ACC112 (cell line): ENCODE data around the gene TBC1D14.

Source experiments
- H2AFZ ChIP-seq: fragments of 200-600 bp; sonication (generic); one replicate; pipeline ENCODE4 v1.6.0; 2017; ENCODE audit warnings: antibody characterized with exemption, low read length; ENCODE audit not compliant: unreplicated experiment
- H3K27ac ChIP-seq: fragments of 200-600 bp; sonication (generic); 2 replicates; pipeline ENCODE4 v1.5.1; 2014; ENCODE audit warnings: low read depth, mild to moderate bottlenecking, antibody characterized with exemption, low read length, moderate library complexity
- H3K27me3 ChIP-seq: fragments of 200-600 bp; sonication (generic); 2 replicates; pipeline ENCODE4 v1.6.1; 2014; ENCODE audit warnings: mild to moderate bottlenecking, antibody characterized with exemption, low read length, moderate library complexity, mixed read lengths; ENCODE audit not compliant: insufficient read depth
- H3K36me3 ChIP-seq: fragments of 200-600 bp; sonication (generic); 2 replicates; pipeline ENCODE4 v1.6.1; 2016; ENCODE audit warnings: mild to moderate bottlenecking, antibody characterized with exemption, low read length, moderate library complexity, mixed read lengths; ENCODE audit not compliant: insufficient read depth
- H3K4me1 ChIP-seq: fragments of 200-600 bp; sonication (generic); one replicate; pipeline ENCODE4 v1.6.1; 2016; ENCODE audit warnings: low read length, mixed read lengths; ENCODE audit not compliant: insufficient read depth, unreplicated experiment, control insufficient read depth
- H3K4me3 ChIP-seq: fragments of 200-600 bp; sonication (generic); 2 replicates; pipeline ENCODE4 v1.5.1; 2014; ENCODE audit warnings: mild to moderate bottlenecking, low read depth, low read length
- H3K79me2 ChIP-seq: fragments of 200-600 bp; sonication (generic); one replicate; pipeline ENCODE4 v1.6.0; 2016; ENCODE audit warnings: low read length; ENCODE audit not compliant: control insufficient read depth, unreplicated experiment, insufficient read depth

TBC1D14 gene

DNA sequence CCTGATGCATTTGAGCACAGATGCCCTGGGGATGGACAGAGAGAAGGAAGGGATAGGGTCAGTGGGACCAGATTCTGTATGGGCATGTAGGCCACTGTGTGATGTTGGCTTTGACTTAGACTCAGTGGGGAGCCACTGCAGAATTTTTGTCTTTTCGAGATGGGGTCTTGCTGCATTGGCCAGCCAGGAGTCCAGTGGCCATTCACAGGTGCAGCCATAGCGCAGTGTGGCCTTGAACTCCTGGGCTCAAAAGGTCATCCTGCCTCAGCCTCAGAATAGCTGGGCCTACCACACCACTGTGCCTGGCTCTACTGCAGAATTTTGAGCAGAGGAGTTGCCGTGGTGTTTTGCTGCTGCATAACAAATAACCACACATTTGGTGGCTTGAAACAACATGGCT, 22.8 kb downstream of the TBC1D14 start:
- H3K27ac ChIP-seq, result no peak overlapping the region
- H3K79me2 ChIP-seq, result peaks cover 2% of the 10 kb centered on the region
- H3K4me3 ChIP-seq, result no peak overlapping the region
- H3K4me1 ChIP-seq, result no peaks in the 10 kb centered on the region
- no peaks in the 10 kb centered on the region for H3K27me3 ChIP-seq
- H2AFZ ChIP-seq, result no peak overlapping the region
- H3K36me3 ChIP-seq, result no peaks in the 10 kb centered on the region

GRCh38 chr4:6932918-6933317, 23.3 kb downstream of the TBC1D14 start:
- Histone ChIP-seq H2AFZ (no peak overlapping the region), H3K4me1 (no peaks in the 10 kb centered on the region), H3K4me3 (no peak overlapping the region), H3K36me3 (no peaks in the 10 kb centered on the region), H3K79me2 (no peaks in the 10 kb centered on the region), H3K27me3 (no peaks in the 10 kb centered on the region), H3K27ac (no peak overlapping the region)

GRCh38 chr4:6933691-6934430, 24.2 kb downstream of the TBC1D14 start:
- Histone ChIP-seq H2AFZ (no peak overlapping the region), H3K4me1 (no peaks in the 10 kb centered on the region), H3K27ac (no peak overlapping the region), H3K36me3 (no peaks in the 10 kb centered on the region), H3K4me3 (no peak overlapping the region), H3K79me2 (no peaks in the 10 kb centered on the region), H3K27me3 (no peaks in the 10 kb centered on the region)

- Histone ChIP-seq H3K36me3 (no peaks in the 10 kb centered on the region), H3K79me2 (no peaks in the 10 kb centered on the region), H3K4me1 (no peaks in the 10 kb centered on the region), H2AFZ (no peak overlapping the region), H3K4me3 (no peak overlapping the region), H3K27ac (no peak overlapping the region), H3K27me3 (no peaks in the 10 kb centered on the region)
These were observed 26.3 kb downstream of the TBC1D14 start for GRCh38 chr4:6935965-6936364.

DNA sequence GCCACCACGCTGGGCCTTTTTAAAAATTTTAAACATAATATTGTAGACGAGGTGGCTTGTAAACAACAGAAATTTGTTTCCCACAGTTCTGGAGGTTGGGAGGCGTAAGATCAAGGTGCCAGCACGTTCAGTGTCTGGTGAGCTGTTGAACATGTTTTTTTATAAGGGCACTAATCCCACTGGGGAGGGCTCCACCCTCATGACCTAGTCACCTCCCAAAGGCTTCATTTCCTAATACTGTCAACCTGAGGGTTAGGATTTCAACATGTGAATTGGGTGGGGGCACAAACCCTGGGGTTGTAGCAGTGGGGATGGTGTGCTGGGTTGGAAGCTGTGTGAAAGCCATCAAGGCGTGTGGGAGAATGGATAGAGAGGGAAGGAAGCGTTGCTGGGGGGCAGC, 27.6 kb downstream of the TBC1D14 start:
- H3K4me1 ChIP-seq, result peaks cover 7% of the 10 kb centered on the region

DNA sequence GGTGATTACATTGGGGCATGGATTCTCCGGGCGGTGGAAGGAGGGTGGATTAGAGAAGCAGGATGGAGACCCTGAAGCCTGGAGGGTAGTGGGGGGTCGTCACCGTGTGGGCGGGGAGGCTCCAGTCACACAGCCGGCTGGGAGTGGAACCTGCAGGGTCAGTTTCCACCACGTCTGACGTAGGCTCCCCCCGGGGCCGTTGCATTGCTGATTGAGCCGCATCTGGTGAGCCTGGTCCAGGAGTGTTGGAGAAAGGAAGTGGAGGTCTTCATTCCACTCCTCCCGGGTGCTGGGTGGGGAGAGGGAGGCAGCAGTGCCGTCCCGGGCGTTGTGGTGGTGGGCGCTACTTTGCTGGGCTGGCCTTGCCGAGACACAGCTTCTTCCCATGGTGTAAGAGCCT, 28.1 kb downstream of the TBC1D14 start:
- Histone ChIP-seq H3K27me3 (no peaks in the 10 kb centered on the region), H3K4me3 (no peak overlapping the region), H3K36me3 (no peaks in the 10 kb centered on the region), H3K4me1 (peaks cover 11% of the 10 kb centered on the region), H3K27ac (no peak overlapping the region), H3K79me2 (no peaks in the 10 kb centered on the region), H2AFZ (no peak overlapping the region)

More for the DNA sequence above, 27.6 kb downstream of the TBC1D14 start:
- no peaks in the 10 kb centered on the region for H3K27me3 ChIP-seq
- H3K27ac ChIP-seq, result no peak overlapping the region
- no peak overlapping the region for H3K4me3 ChIP-seq
- H2AFZ ChIP-seq, result no peak overlapping the region
- H3K79me2 ChIP-seq, result no peaks in the 10 kb centered on the region
- no peaks in the 10 kb centered on the region for H3K36me3 ChIP-seq

- Histone ChIP-seq H3K27ac (no peak overlapping the region), H3K4me3 (no peak overlapping the region)
These were observed 28.6 kb downstream of the TBC1D14 start for GRCh38 chr4:6938237-6938636.

GRCh38 chr4:6938647-6939271, 29.1 kb downstream of the TBC1D14 start:
- Histone ChIP-seq H3K36me3 (no peaks in the 10 kb centered on the region), H3K79me2 (peaks cover 4% of the 10 kb centered on the region), H3K27ac (no peak overlapping the region)

More at GRCh38 chr4:6938237-6938636, 28.6 kb downstream of the TBC1D14 start:
- H2AFZ ChIP-seq, result no peak overlapping the region
- H3K36me3 ChIP-seq, result no peaks in the 10 kb centered on the region
- H3K79me2 ChIP-seq, result peaks cover 2% of the 10 kb centered on the region
- H3K27me3 ChIP-seq, result no peaks in the 10 kb centered on the region
- peaks cover 16% of the 10 kb centered on the region for H3K4me1 ChIP-seq

GRCh38 chr4:6939761-6940743, 30.4 kb downstream of the TBC1D14 start:
- peaks cover 4% of the 10 kb centered on the region for H3K79me2 ChIP-seq
- H3K27ac ChIP-seq, result no peak overlapping the region
- no peak overlapping the region for H3K4me3 ChIP-seq
- no peak overlapping the region for H2AFZ ChIP-seq
- H3K36me3 ChIP-seq, result no peaks in the 10 kb centered on the region
- no peaks in the 10 kb centered on the region for H3K27me3 ChIP-seq
- H3K4me1 ChIP-seq, result peaks cover 17% of the 10 kb centered on the region

More at GRCh38 chr4:6938647-6939271, 29.1 kb downstream of the TBC1D14 start:
- Histone ChIP-seq H2AFZ (no peak overlapping the region), H3K4me3 (no peak overlapping the region), H3K4me1 (peaks cover 17% of the 10 kb centered on the region), H3K27me3 (no peaks in the 10 kb centered on the region)

DNA sequence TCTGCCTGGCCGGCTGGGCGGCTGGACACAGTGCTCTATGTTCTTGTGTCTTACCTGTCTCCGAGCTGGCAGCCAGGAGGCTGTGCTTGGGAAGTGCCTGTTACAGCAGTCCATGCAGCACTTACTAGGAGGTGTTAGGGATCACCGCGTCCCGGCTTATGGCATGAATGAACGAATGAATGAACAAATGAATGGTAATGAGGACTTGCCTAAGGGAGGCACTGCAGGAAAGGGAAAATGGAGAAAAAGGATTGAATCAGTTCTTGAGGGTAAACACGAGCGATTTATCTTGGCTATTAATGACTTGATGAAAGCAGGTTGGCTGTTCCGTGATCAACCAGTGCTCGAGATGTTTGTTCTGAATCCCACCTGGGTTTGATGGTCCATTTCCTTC, 31.1 kb downstream of the TBC1D14 start:
- no peak overlapping the region for H3K27ac ChIP-seq
- peaks cover 17% of the 10 kb centered on the region for H3K4me1 ChIP-seq
- H3K4me3 ChIP-seq, result no peak overlapping the region
- no peaks in the 10 kb centered on the region for H3K36me3 ChIP-seq
- H2AFZ ChIP-seq, result no peak overlapping the region
- H3K27me3 ChIP-seq, result no peaks in the 10 kb centered on the region
- H3K79me2 ChIP-seq, result peaks cover 4% of the 10 kb centered on the region
